ES-I3 (cell line): Measurements from ENCODE around the gene C1orf198.

Source experiments
- H3K36me3 ChIP-seq: 2 replicates; pipeline ENCODE4 v1.6.1; 2013; ENCODE audit warnings: mild to moderate bottlenecking, low read length, control low read depth, moderate library complexity; ENCODE audit not compliant: insufficient read depth
- H3K4me1 ChIP-seq: 2 replicates; pipeline ENCODE4 v1.6.1; 2013; ENCODE audit warnings: mild to moderate bottlenecking, control low read depth, low read length; ENCODE audit not compliant: insufficient read depth
- H3K9ac ChIP-seq: 2 replicates; pipeline ENCODE4 v1.6.1; 2013; ENCODE audit warnings: low read depth, mild to moderate bottlenecking, low read length, moderate library complexity
- H3K9me3 ChIP-seq: 2 replicates; pipeline ENCODE4 v1.6.1; 2013; ENCODE audit warnings: mild to moderate bottlenecking, low read length, moderate library complexity; ENCODE audit not compliant: control insufficient read depth, insufficient read depth

C1orf198 gene

DNA sequence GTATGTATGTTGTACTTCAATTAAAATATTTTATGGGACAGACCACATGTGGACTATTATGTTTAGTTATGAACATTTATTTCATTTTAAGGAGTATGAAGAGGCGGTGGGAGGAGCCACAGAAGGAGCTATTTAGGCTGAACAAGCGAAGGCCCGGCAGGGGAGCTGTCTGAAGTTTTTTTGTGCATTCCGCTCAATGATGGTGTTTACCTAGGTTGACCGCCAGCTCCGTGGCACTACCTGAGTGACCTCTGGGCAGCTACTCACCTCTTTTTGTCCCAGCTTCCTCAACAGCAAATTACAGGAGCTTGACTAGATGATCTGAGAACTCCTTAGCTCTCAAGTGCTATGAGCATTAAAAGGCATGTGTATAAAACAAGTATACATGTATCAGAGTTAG is 32.7 kb upstream of the C1orf198 start:
- Histone ChIP-seq H3K9ac (no peak overlapping the region), H3K36me3 (no peaks in the 10 kb centered on the region), H3K9me3 (no peaks in the 10 kb centered on the region), H3K4me1 (no peaks in the 10 kb centered on the region)

- Histone ChIP-seq H3K9ac (no peak overlapping the region), H3K4me1 (no peaks in the 10 kb centered on the region), H3K9me3 (no peaks in the 10 kb centered on the region), H3K36me3 (no peaks in the 10 kb centered on the region)
These were observed 31.5 kb upstream of the C1orf198 start for GRCh38 chr1:230899841-230900251.

DNA sequence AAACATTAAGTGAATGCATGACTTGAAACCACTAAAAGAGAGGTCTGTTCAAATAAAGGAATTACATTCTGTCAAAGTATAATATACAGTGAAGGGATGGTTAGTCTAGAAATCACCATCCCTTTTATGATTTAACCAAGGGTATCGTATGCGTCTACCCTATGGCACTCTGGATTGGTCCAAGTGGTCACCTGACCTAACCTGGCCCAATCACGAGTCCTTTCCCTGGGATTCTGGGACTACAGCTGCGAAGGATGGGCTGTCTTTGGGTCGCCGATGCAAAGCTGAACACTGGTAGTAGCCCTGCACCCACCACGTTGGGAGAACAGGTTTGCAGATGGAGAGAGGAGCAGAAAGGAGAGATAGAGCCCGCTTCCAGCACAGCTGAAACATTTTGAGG is 30.4 kb upstream of the C1orf198 start:
- Histone ChIP-seq H3K9me3 (no peaks in the 10 kb centered on the region), H3K4me1 (peaks cover 4% of the 10 kb centered on the region; the same call in 1 of the 2 replicates), H3K9ac (no peak overlapping the region), H3K36me3 (no peaks in the 10 kb centered on the region)

DNA sequence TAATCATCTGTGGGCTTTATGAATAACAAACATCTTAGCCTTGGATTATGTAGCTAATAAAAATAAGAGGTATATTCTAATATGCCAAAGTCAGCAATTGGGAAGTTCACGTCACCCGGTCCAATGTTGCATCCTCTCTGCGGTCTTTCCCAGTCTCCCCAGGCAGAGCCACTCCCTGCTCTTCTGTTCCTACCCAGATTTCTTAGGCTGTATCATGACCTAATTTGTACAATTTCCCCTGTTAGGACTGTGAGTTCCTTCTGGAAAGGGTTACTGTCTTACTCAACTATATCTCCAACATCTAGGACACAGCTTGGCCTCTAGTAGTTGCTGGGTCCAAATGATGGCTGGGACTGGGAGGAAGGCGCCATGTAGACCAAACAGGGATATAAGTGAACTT is 29.8 kb upstream of the C1orf198 start:
- no peaks in the 10 kb centered on the region for H3K36me3 ChIP-seq
- H3K9ac ChIP-seq: no peak overlapping the region
- H3K4me1 ChIP-seq: peaks cover 4% of the 10 kb centered on the region; the same call in 1 of the 2 replicates
- no peaks in the 10 kb centered on the region for H3K9me3 ChIP-seq

DNA sequence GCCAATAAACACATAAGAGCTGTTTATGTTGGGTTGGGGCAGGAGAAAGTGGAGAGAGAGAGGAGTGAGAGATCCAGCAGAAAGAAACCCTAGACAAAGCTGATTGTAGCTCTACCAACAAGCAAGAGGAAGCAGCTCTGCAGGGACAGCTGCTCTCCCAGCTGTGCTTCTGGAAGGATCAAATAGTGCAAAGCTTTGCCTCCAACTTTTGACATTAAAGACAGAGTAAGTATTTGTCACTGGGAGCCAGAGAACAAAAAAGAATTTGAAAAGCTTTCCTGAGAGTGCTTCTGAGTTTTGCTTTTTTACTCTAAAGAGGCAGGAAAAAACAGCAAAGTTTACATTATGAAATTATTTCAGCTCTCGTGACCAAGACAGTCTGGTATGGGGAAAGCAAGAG is 28.5 kb upstream of the C1orf198 start:
- Histone ChIP-seq H3K9me3 (no peaks in the 10 kb centered on the region), H3K36me3 (no peaks in the 10 kb centered on the region), H3K9ac (no peak overlapping the region), H3K4me1 (peaks cover 4% of the 10 kb centered on the region; the same call in 1 of the 2 replicates)

DNA sequence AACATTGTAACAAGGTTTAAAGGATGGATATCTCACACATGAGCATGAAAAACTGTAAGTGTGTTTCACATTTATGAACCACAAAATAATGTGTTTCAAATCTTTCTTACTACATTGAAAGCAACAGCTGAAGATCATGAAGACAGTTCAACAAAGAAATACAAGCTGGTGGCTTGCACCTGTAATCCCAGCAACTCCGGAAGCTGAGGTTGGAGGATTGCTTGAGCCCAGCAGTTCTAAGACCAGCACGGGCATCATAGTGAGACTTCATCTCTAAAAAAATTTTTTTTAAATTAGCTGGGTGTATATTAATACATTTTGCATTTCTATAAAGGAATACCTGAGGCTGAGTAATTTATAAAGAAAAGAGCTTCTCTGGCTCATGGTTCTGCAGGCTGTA is 27.1 kb upstream of the C1orf198 start:
- no peaks in the 10 kb centered on the region for H3K36me3 ChIP-seq
- H3K9me3 ChIP-seq: no peaks in the 10 kb centered on the region

GRCh38 chr1:230894664-230895063 is 26.3 kb upstream of the C1orf198 start:
- no peaks in the 10 kb centered on the region for H3K36me3 ChIP-seq
- H3K9me3 ChIP-seq: no peaks in the 10 kb centered on the region
- H3K9ac ChIP-seq: no peak overlapping the region
- peaks cover 8% of the 10 kb centered on the region; the same call in 1 of the 2 replicates for H3K4me1 ChIP-seq

More for the DNA sequence above, 27.1 kb upstream of the C1orf198 start:
- Histone ChIP-seq H3K4me1 (peaks cover 8% of the 10 kb centered on the region; the same call in 1 of the 2 replicates), H3K9ac (no peak overlapping the region)

DNA sequence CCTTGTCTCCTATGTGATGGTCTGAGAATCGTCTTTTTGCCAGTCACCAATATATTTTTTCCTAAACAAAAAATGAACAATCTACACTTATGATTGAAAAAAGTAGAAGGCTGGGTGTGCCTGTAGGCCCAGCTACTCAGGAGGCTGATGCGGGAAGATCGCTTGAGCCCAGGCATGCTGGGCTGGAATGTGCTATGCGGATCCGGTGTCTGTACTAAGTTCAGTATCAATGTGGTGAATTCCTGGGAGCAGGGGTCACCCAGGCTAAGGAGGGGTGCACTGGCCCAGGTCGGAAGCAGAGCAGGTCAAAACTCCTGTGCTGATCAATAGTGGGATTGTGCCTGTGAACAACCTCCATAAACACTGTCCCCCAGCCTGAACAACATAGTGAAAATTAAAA is 25.7 kb upstream of the C1orf198 start:
- Histone ChIP-seq H3K9me3 (no peaks in the 10 kb centered on the region), H3K9ac (no peak overlapping the region), H3K36me3 (no peaks in the 10 kb centered on the region), H3K4me1 (peaks cover 8% of the 10 kb centered on the region; the same call in 1 of the 2 replicates)

- H3K36me3 ChIP-seq: no peaks in the 10 kb centered on the region
- H3K9me3 ChIP-seq: no peaks in the 10 kb centered on the region
- no peak overlapping the region for H3K9ac ChIP-seq
- H3K4me1 ChIP-seq: peaks cover 8% of the 10 kb centered on the region; the same call in 1 of the 2 replicates
These were observed 23.7 kb upstream of the C1orf198 start for GRCh38 chr1:230892018-230892491.

- H3K9ac ChIP-seq: no peak overlapping the region
- no peaks in the 10 kb centered on the region for H3K36me3 ChIP-seq
- H3K4me1 ChIP-seq: peaks cover 8% of the 10 kb centered on the region; the same call in 1 of the 2 replicates
- H3K9me3 ChIP-seq: no peaks in the 10 kb centered on the region
These were observed 23.1 kb upstream of the C1orf198 start for GRCh38 chr1:230891413-230891812.

GRCh38 chr1:230884646-230885045 is 16.3 kb upstream of the C1orf198 start:
- Histone ChIP-seq H3K9ac (no peak overlapping the region), H3K9me3 (no peaks in the 10 kb centered on the region; the same call in 1 of the 2 replicates), H3K4me1 (no peaks in the 10 kb centered on the region), H3K36me3 (no peaks in the 10 kb centered on the region)

GRCh38 chr1:230883967-230884366 is 15.6 kb upstream of the C1orf198 start:
- Histone ChIP-seq H3K9me3 (no peaks in the 10 kb centered on the region; the same call in 1 of the 2 replicates), H3K36me3 (no peaks in the 10 kb centered on the region), H3K9ac (no peak overlapping the region)

GRCh38 chr1:230879778-230880177 is 11.5 kb upstream of the C1orf198 start:
- Histone ChIP-seq H3K9ac (no peak overlapping the region), H3K36me3 (no peaks in the 10 kb centered on the region)

More at GRCh38 chr1:230883967-230884366, 15.6 kb upstream of the C1orf198 start:
- no peaks in the 10 kb centered on the region for H3K4me1 ChIP-seq

GRCh38 chr1:230878591-230878990 is 10.3 kb upstream of the C1orf198 start:
- 0 out of 2 replicates have a peak, but pooled peaks cover 3% of the 10 kb centered on the region for H3K4me1 ChIP-seq
- no peak overlapping the region for H3K9ac ChIP-seq
- no peaks in the 10 kb centered on the region for H3K9me3 ChIP-seq
- H3K36me3 ChIP-seq: no peaks in the 10 kb centered on the region

More at GRCh38 chr1:230879778-230880177, 11.5 kb upstream of the C1orf198 start:
- Histone ChIP-seq H3K4me1 (0 out of 2 replicates have a peak, but pooled peaks cover 3% of the 10 kb centered on the region), H3K9me3 (no peaks in the 10 kb centered on the region; the same call in 1 of the 2 replicates)

GRCh38 chr1:230877924-230878590 is 9.7 kb upstream of the C1orf198 start:
- H3K9ac ChIP-seq: no peak overlapping the region
- 0 out of 2 replicates have a peak, but pooled peaks cover 3% of the 10 kb centered on the region for H3K4me1 ChIP-seq
- no peaks in the 10 kb centered on the region for H3K36me3 ChIP-seq
- no peaks in the 10 kb centered on the region for H3K9me3 ChIP-seq
